Activated CD4-positive, alpha-beta T cell treated with anti-CD3 and anti-CD28 coated beads, Interleukin-2, amount 10 ng/mL, durations not matched to agents 24 days and 14 days (primary cell): ENCODE data around the gene NIPAL4. TPM values are rescaled to one million over a fixed set of nuclear protein-coding genes. Genes with fewer than 3 reads are reported as not detected.

Experiments used
- DNase-seq: peaks from one replicate; pipeline ENCODE4 v3.0.0; 2022
- H3K27ac Mint-ChIP-seq: one replicate; pipeline ENCODE4 v1.8.0; 2022; ENCODE audit warnings: mild to moderate bottlenecking, mixed read lengths
- H3K27me3 Mint-ChIP-seq: one replicate; pipeline ENCODE4 v1.8.0; 2022; ENCODE audit warnings: mixed read lengths
- H3K36me3 Mint-ChIP-seq: one replicate; pipeline ENCODE4 v1.8.0; 2022; ENCODE audit warnings: low read depth, mild to moderate bottlenecking, mixed read lengths
- H3K4me1 Mint-ChIP-seq: one replicate; pipeline ENCODE4 v1.8.0; 2021; ENCODE audit warnings: mixed read lengths
- H3K4me3 Mint-ChIP-seq: one replicate; pipeline ENCODE4 v1.8.0; 2022; ENCODE audit warnings: mild to moderate bottlenecking, moderate library complexity, mixed read lengths
- H3K9me3 Mint-ChIP-seq: one replicate; pipeline ENCODE4 v1.8.0; 2021; ENCODE audit warnings: mixed read lengths
- intact Hi-C: fragments of 100-400 bp; cut with micrococcal nuclease; formaldehyde crosslinking; loops from one replicate; pipeline ENCODE4 v1.15.1; 2023
- total RNA-seq: library from RNA; stranded (reverse); gene quantifications from 2 replicates; pipeline ENCODE4 v1.2.3, GENCODE V29; 2022

NIPAL4 gene
- total RNA-seq, 1 donor from 2014 or later = 2.7 TPM

DNA sequence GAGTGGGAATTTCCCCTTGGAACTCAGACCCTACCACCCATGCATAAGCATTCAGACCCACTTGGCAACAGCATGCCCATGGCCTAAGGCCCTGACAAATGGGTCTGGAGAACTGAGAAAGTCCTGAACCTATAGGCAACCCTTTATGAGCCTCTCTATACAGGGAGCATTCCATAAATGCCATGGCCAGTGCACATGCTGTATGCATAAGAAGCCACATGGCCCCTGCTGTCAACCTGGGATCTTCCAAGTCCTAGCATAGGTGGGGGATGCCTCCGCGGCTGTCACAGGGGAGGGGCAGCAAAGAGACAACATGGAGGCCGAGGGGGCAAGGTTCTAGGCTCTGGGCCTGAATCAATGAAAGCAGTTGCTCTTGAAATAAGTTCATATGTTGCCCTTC is 8.2 kb upstream of the NIPAL4 start:
- no peak overlapping the region for H3K27ac Mint-ChIP-seq
- H3K4me3 Mint-ChIP-seq = no peak overlapping the region
- no peak for DNase-seq
- H3K4me1 Mint-ChIP-seq = peaks cover 3% of the 10 kb centered on the region
- no peaks in the 10 kb centered on the region for H3K36me3 Mint-ChIP-seq
- peaks cover under 1% of the 10 kb centered on the region for H3K27me3 Mint-ChIP-seq
- no peaks in the 10 kb centered on the region for H3K9me3 Mint-ChIP-seq
- intact Hi-C loops = no loop called here

DNA sequence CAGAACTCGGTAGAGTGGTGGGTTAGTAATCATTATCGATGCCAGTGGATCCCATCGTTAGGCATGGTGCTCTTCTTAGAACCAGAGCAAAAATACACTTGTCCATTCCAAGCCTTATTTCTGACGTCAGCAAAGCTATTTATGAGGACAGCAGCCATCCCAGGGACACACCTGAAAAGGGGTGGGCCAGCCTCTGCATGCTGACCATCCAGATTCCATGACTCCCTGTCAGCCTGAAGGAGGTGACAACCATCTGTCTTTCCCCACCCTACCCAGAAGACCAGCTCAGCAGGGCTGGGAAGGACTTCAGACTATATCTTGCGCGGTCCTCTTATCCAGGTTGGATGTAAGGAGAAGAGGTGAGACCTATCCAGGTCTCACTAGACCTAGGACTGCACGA is 5.7 kb upstream of the NIPAL4 start:
- Mint-ChIP-seq H3K36me3 (no peaks in the 10 kb centered on the region), H3K4me1 (peaks cover 3% of the 10 kb centered on the region), H3K9me3 (no peaks in the 10 kb centered on the region), H3K27ac (no peak overlapping the region), H3K4me3 (no peak overlapping the region), H3K27me3 (peaks cover 6% of the 10 kb centered on the region)
- no peak for DNase-seq
- intact Hi-C loops = no loop called here

DNA sequence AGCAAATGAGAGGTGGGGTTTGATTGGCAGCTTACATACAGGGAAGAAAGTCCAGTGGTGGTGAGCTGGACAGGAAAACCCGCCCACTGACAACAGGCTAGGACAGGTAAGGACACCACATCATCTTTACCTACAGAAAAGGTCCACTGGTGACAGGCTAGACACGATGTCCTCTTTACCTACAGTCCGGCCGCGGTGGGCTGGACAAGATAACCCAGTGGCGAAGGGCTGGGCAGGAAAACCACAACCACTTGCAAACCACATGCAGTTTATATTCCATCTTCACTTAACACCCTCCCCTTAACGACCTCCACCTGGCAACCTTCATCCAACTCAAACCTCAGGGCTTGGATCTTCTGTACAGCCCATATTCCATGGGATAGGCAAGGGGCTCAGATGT is 5.0 kb upstream of the NIPAL4 start:
- Mint-ChIP-seq H3K27me3 (peaks cover 9% of the 10 kb centered on the region), H3K4me1 (peaks cover 3% of the 10 kb centered on the region), H3K36me3 (no peaks in the 10 kb centered on the region), H3K9me3 (no peaks in the 10 kb centered on the region), H3K27ac (no peak overlapping the region), H3K4me3 (no peak overlapping the region)
- no peak for DNase-seq
- intact Hi-C loops = no loop called here

DNA sequence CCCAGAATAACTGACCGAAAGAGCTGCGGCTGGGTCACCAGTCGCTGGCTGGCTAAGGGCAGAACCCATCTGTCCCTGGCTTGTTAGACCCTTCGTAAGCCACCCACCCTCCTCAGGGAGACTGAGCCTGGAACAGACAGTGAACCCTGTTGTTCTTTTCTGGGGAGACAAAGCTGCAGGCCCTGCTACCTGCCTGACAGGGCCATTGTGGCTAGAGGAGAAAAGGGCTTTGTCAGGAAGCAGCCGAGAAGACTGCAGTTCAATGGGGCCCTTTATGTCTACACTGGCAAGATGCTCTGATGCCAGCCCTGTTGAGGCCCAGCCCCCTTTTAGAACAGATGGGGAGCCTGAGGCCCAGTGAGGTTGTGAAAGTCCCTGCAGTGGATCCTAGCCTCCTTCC is 3.7 kb upstream of the NIPAL4 start:
- H3K4me3 Mint-ChIP-seq = no peak overlapping the region
- intact Hi-C loops = no loop called here
- H3K27me3 Mint-ChIP-seq = peaks cover 20% of the 10 kb centered on the region
- no peaks in the 10 kb centered on the region for H3K36me3 Mint-ChIP-seq
- no peak for DNase-seq
- no peaks in the 10 kb centered on the region for H3K9me3 Mint-ChIP-seq
- no peak overlapping the region for H3K27ac Mint-ChIP-seq
- peaks cover 13% of the 10 kb centered on the region for H3K4me1 Mint-ChIP-seq

DNA sequence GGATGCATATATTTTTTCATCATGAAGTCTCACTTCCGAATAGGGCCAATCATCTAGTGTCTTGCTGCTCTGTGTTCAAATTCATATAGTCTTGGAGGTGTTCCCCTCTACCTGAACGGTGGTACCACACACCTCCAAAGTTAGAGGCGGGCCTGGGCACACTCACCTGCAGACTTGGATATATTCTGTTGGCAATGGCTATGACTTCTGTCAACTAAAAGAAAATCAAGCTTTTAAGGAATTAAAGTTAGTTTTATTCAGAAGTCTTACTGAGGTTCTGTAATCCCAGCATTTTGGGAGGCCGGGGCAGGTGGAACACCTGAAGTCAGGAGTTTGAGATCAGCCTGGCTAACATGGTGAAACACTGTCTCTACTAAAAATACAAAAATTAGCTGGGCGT is 2.6 kb upstream of the NIPAL4 start:
- DNase-seq = no peak
- H3K27me3 Mint-ChIP-seq = peaks cover 26% of the 10 kb centered on the region
- peaks cover 13% of the 10 kb centered on the region for H3K4me1 Mint-ChIP-seq
- intact Hi-C loops = no loop called here
- no peaks in the 10 kb centered on the region for H3K36me3 Mint-ChIP-seq
- no peak overlapping the region for H3K4me3 Mint-ChIP-seq
- H3K9me3 Mint-ChIP-seq = no peaks in the 10 kb centered on the region
- no peak overlapping the region for H3K27ac Mint-ChIP-seq

DNA sequence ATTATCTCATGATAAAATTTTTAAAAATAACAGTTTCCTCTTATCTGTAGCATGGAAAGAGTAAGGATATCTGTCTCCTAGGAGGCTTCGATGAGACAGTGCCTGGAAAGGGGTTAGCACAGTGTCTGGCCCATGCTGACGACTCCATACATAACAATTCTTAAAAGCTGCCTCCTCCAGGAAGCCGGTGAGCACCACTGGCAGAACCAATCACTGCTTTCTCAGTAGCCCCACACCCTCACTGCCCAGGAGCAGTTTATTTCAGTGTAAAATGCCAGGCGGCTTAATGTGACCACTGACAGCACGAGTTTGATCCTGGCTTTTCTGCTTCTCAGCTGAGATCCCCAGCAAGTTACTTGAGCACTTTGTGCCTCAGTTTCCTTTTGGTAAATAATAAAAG is 1.2 kb upstream of the NIPAL4 start:
- H3K4me1 Mint-ChIP-seq = peaks cover 18% of the 10 kb centered on the region
- H3K9me3 Mint-ChIP-seq = no peaks in the 10 kb centered on the region
- intact Hi-C loops = no loop called here
- no peak for DNase-seq
- no peak overlapping the region for H3K4me3 Mint-ChIP-seq
- H3K27me3 Mint-ChIP-seq = peaks cover 26% of the 10 kb centered on the region
- no peak overlapping the region for H3K27ac Mint-ChIP-seq
- peaks cover 7% of the 10 kb centered on the region for H3K36me3 Mint-ChIP-seq

DNA sequence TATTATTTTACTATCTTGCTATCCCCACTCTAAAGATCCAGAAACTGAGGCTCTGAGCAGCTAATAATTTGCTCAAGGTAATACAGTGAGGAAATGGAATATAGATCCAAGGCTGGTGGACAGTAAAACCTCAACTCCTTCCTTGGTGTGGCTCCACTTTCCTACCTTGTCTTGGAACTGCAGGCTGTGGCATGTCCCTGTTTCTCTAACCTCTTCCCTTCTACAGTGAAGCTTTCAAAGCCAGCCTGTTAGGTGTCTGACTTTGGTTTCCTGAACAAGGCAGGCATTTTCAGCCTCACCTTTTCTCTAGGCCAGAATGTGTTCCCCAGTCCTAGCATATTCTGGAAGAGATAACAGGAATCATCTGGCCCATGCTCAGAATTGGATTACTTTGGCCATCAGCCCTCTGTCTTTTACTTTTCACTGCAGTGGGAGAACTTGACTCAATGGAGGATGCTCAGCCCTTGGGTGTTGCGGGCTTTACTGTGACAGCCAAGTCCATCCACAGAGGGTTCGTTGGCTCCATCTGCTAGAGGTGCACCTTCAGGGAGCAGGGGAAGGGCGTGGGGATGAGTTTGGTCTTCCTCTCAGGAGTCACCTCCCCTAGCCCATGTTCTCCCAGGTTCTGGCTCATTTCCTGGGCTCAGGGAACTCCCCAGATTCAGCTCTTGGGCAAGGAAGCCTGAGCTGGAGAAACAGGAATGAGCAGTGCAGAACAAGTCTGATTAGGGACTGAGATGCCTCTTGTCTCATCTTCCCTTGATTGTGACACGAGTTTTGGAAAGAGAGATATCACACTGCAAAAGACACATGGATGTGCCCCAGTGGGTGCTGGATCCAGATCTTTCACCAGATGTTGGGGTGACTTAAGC is 1.1 kb downstream of the NIPAL4 start:
- Mint-ChIP-seq H3K27ac (no peak overlapping the region), H3K4me3 (peak overlapping the region; percentile 80), H3K9me3 (no peaks in the 10 kb centered on the region), H3K27me3 (peaks cover 26% of the 10 kb centered on the region), H3K4me1 (peaks cover 37% of the 10 kb centered on the region), H3K36me3 (peaks cover 21% of the 10 kb centered on the region)
- DNase-seq = no peak
- intact Hi-C loops = loop anchor here (5.0 to 10.0 kb wide), 4 partner anchors 136 to 436 kb away; partner anchors contain the start of genes MED7 and THG1L

DNA sequence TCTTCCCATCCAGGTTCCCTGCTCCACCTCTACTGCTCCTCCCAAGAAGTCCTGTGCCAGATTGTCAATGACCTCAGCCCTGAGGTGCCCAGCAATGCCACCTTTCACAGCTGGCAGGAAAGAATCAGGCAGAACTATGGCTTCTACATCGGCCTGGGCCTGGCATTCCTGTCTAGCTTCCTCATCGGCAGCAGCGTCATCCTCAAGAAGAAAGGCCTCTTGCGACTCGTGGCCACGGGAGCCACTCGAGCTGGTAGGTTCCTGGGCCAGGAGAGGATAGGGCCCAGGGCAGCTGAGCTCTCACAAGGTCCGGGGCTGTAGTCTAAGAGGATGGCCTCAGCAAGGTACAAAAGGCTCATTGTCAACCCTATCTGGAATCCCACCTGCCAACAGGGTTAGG is 3.1 kb downstream of the NIPAL4 start:
- Mint-ChIP-seq H3K4me3 (no peak overlapping the region), H3K27me3 (peaks cover 26% of the 10 kb centered on the region), H3K27ac (no peak overlapping the region), H3K9me3 (no peaks in the 10 kb centered on the region), H3K36me3 (peaks cover 28% of the 10 kb centered on the region), H3K4me1 (peaks cover 40% of the 10 kb centered on the region)
- no peak for DNase-seq
- intact Hi-C loops = loop anchor here (5.0 to 10.0 kb wide), 4 partner anchors 134 to 438 kb away; partner anchors contain the start of genes MED7 and THG1L

DNA sequence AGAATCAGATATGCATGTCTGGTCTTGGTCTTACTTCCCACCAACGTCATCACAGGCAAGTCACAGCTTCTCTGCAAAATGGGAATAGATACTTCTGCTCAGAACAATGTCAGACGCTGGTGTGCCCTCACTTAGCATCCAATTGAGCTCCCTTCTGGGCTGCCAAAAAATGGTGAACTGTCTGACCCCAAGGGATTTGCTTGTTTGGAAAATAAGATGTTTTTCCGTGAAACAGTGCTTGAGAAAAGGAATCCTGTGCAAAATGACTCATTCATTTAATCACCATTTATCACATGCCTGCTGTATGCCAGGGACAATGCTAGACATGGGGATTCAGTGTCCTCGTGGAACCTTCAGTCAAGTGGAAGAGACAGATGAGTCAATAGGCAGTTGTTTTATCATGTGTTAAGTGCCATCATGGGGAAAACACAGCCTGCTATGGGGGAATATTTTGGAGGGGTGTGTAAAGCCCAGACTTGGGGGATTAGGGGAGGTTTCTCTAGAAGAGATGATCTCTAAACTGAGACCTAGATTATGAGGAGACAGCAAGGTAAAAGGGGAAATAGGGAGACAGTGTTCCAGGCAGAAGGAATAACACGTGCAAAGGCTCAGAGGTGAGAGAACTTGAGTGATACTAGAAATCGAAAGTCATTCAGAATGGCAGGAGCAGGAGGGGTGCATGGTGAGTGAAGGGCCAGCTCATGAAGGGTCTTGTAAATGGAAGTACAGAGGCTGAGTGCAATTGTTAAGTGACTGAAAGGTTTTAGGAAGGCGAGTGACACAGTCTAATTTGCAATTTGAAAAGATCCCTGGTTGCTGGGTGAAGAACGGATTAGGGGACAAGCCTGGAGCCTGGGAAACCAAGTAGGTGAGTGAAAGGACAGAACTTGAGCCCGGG is 3.9 kb downstream of the NIPAL4 start:
- H3K36me3 Mint-ChIP-seq = peaks cover 30% of the 10 kb centered on the region
- no peaks in the 10 kb centered on the region for H3K9me3 Mint-ChIP-seq
- peak overlapping the region; percentile 80 for H3K27ac Mint-ChIP-seq
- H3K27me3 Mint-ChIP-seq = peaks cover 24% of the 10 kb centered on the region
- peak overlapping the region; percentile 0 for H3K4me3 Mint-ChIP-seq
- DNase-seq = no peak
- intact Hi-C loops = loop anchor here (1.0 to 10.0 kb wide), 6 partner anchors 31 to 439 kb away; partner anchors contain the start of genes MED7 and THG1L
- peaks cover 40% of the 10 kb centered on the region for H3K4me1 Mint-ChIP-seq

DNA sequence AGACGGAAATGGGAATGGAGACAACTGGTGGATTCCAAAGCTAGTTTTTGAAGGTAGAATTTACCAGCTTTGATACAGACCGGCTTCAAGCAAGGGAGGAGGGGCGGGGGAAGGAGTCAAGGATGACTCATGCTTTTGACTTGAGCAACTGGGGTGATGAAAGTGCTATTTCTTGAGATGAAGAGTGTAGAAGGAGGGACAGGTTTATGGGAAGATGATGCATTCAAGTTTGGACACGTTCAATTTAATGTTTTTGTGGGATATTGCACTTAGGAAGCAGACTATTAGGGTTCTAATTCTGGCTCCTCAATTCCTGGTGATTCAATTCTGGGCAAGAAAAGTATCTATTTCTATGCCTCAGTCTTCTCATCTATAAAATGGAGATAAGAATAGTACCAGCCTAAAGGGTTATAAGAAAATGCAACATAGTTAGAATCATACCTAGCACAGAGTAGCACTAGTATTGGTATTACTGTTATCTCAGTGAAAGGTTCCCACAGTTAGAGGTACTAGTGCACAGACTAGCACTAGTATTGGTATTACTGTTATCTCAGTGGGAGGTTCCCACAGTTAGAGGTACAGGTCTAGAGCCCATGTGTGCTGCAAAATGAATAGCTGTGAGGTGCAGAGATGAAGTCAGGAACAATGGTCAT is 4.6 kb downstream of the NIPAL4 start:
- Mint-ChIP-seq H3K4me3 (peak overlapping the region; percentile 0), H3K36me3 (peaks cover 31% of the 10 kb centered on the region), H3K4me1 (peaks cover 40% of the 10 kb centered on the region), H3K27me3 (peaks cover 17% of the 10 kb centered on the region), H3K27ac (peak overlapping the region; percentile 80), H3K9me3 (no peaks in the 10 kb centered on the region)
- DNase-seq = peak; percentile 83
- intact Hi-C loops = loop anchor here (1.0 to 10.0 kb wide), 6 partner anchors 32 to 440 kb away; partner anchors contain the start of genes MED7 and THG1L

DNA sequence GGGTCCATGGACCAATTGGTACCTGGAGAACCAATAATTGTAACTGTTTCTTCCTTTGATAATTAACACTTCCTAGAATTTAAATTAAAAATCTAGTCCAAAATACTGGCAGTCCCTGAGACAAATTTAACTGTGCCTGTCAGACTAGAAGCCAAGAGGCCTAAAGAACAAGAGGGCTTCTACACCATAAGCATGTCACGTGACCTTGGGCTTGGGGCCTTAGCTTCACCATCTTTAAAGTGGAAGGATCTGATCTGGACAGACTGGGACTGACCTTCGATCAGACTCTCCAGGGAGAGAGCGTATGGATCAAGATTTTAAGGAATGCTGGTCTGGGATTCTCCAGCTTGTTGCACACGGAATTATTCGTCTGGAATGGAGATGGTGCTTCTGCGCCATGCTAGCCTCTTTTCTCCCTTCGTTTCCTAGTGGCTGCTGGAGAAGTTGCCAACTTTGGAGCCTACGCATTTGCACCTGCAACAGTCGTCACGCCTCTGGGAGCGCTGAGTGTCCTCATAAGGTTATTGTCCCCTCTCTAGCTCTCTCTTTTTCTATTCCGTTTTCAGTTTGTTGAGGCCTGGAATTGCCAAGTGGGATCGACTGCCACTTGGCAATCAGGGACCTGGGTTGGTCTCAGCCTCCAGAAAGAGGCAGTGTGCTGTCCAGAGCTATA is 8.4 kb downstream of the NIPAL4 start:
- H3K27me3 Mint-ChIP-seq = no peaks in the 10 kb centered on the region
- peaks cover 34% of the 10 kb centered on the region for H3K4me1 Mint-ChIP-seq
- no peaks in the 10 kb centered on the region for H3K9me3 Mint-ChIP-seq

DNA sequence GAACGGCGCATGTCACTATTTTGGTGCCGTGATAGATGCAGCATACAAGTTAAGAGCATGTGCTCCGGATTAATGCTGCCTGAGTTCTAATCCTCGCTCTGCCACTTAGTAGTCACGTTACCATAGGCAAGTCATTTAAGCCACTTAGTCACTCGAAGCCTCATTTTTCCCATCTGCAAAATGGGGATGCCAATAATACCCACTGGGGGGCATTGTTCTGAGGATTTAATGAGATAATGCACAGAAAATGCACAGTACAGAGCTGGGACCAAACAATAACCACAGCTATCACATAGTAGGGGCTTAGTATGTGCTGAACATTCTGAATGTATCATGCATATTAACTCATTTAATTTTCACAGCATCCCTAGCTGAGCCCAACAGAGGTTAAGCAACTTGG is 9.1 kb downstream of the NIPAL4 start:
- DNase-seq = no peak
- no peak overlapping the region for H3K27ac Mint-ChIP-seq
- peaks cover 27% of the 10 kb centered on the region for H3K4me1 Mint-ChIP-seq
- intact Hi-C loops = loop anchor here (10.0 kb wide), 2 partner anchors 324 to 444 kb away; partner anchors contain the start of gene MED7
- peaks cover 43% of the 10 kb centered on the region for H3K36me3 Mint-ChIP-seq
- H3K27me3 Mint-ChIP-seq = no peaks in the 10 kb centered on the region
- no peak overlapping the region for H3K4me3 Mint-ChIP-seq
- H3K9me3 Mint-ChIP-seq = no peaks in the 10 kb centered on the region

More for the DNA sequence above, 8.4 kb downstream of the NIPAL4 start:
- no peak for DNase-seq
- intact Hi-C loops = loop anchor here (10.0 kb wide), 2 partner anchors 324 to 444 kb away; partner anchors contain the start of gene MED7
- peaks cover 46% of the 10 kb centered on the region for H3K36me3 Mint-ChIP-seq
- no peak overlapping the region for H3K4me3 Mint-ChIP-seq
- H3K27ac Mint-ChIP-seq = no peak overlapping the region

DNA sequence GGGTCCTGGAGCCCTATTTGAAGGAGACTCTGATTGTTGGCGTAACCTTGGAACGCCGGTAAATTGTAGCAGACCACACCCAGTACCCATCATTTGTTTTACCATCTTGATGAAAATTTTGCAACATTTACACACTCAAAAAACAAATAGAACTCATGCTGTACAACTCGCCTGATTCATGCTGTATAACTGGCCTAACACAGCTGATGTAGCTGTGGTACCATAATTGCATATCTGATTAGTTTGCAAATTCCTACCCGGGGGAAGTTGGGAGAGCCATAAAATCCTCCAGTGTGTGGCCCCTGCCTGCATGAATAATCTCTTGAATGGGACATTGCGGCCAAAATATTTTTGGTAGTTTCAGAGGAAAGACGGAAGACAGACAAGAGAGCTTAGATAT is 9.7 kb downstream of the NIPAL4 start:
- Mint-ChIP-seq H3K27ac (no peak overlapping the region), H3K4me3 (no peak overlapping the region), H3K36me3 (peaks cover 49% of the 10 kb centered on the region), H3K4me1 (peaks cover 23% of the 10 kb centered on the region), H3K9me3 (no peaks in the 10 kb centered on the region), H3K27me3 (no peaks in the 10 kb centered on the region)
- no peak for DNase-seq
- intact Hi-C loops = loop anchor here (10.0 kb wide), 2 partner anchors 325 to 445 kb away; partner anchors contain the start of gene MED7
